Measurements from ENCODE around the gene ZDHHC14. TPM values are rescaled to one million over a fixed set of nuclear protein-coding genes. Genes with fewer than 3 reads are reported as not detected.

The ZDHHC14 gene
- total and polyA plus RNA-seq, 2 of the 8 experiments (the other 6 are each of a cell fraction or from before 2014, with no cell fraction given): 2.9 to 5.3 TPM

- WGBS, 2 experiments (ENCODE audit: extremely low coverage in 1 of 2, insufficient coverage in 1 of 2, insufficient read length in 1 of 2, insufficient replicate concordance in 2 of 2, low coverage in 1 of 2, low lambda C conversion rate in 2 of 2, missing lambda C conversion rate in 1 of 2): 47% methylated on average over 1 of the region's 7 CpGs; no CpG with 5 or more reads in 1 of the 2 experiments
- H3K4me1 ChIP-seq (replicated peaks in 1 of 4; ENCODE audit: control insufficient read depth in 3 of 4, insufficient read depth in 4 of 4, low read length in 3 of 4): peaks cover 5 to 17% (median 11%) of the 10 kb centered on the region in 4 experiments; a peak in 5 of 7 replicates
- H4K20me1 ChIP-seq (replicated peaks in 1 of 2; ENCODE audit: control insufficient read depth in 1 of 2, insufficient read depth in 2 of 2, low read length in 2 of 2): no peaks in the 10 kb centered on the region
- no peak overlapping the region for H2BK12ac ChIP-seq (ENCODE audit: low read depth, low read length)
- no peak overlapping the region for H3K9ac ChIP-seq (replicated peaks in 1 of 4; ENCODE audit: extremely low read depth in 1 of 4, low read depth in 3 of 4, low read length in 3 of 4)
- no peak overlapping the region for H2AK5ac ChIP-seq (ENCODE audit: low read depth, low read length)
- H3K79me1 ChIP-seq (ENCODE audit: low read depth, low read length): no peaks in the 10 kb centered on the region
- no peak overlapping the region for H4K8ac ChIP-seq (ENCODE audit: extremely low read depth, insufficient read depth, low read length)
- H3K4me2 ChIP-seq (ENCODE audit: insufficient read depth in 1 of 2, low read depth in 2 of 2, low read length in 2 of 2): peak overlapping the region; percentile 7 to 12; a peak in 3 of 4 replicates
- no peak overlapping the region for H4K5ac ChIP-seq (ENCODE audit: insufficient read length, low read depth, low read length)
- CTCF ChIA-PET (ENCODE audit: partially characterized antibody): interaction anchor here (1.1 kb wide), 1 partner anchor 47 kb away, joined by 7 read pairs; no protein-coding TSS in a partner anchor
- H3K18ac ChIP-seq (ENCODE audit: extremely low read depth, low read length): no peak overlapping the region; the same call in 1 of the 2 replicates
- H2BK15ac ChIP-seq (ENCODE audit: low read length): no peak overlapping the region
- FAIRE-seq (no peak), DNase-seq (ENCODE audit: low read depth in 1 of 2, low spot score in 2 of 2) (no peak)
- no peak overlapping the region for H2BK20ac ChIP-seq (ENCODE audit: low read length)
- H2BK120ac ChIP-seq (replicated peaks; ENCODE audit: low read depth, low read length): no peak overlapping the region
- no peaks in the 10 kb centered on the region for H3K36me3 ChIP-seq (ENCODE audit: control insufficient read depth in 2 of 4, insufficient read depth in 4 of 4, low read length in 3 of 4)
- no peak overlapping the region for H3K27ac ChIP-seq (ENCODE audit: low read depth, low read length)
- no peak overlapping the region for H3K56ac ChIP-seq (replicated peaks; ENCODE audit: insufficient read length, low read depth, low read length)
- H3K27me3 ChIP-seq (replicated peaks in 1 of 4; ENCODE audit: control insufficient read depth in 3 of 4, extremely low read depth in 1 of 4, insufficient read depth in 3 of 4, low read length in 3 of 4): peaks cover 0 to 2% (median 0%) of the 10 kb centered on the region in 4 experiments; a peak in 1 of 7 replicates
- no peak overlapping the region for H3K14ac ChIP-seq (ENCODE audit: insufficient read length)
- H3K4me3 ChIP-seq (ENCODE audit: extremely low read depth in 1 of 4, insufficient read depth in 2 of 4, low read depth in 3 of 4, low read length in 4 of 4): peak overlapping the region in 1 of 4 experiments; percentile 4; a peak in 1 of 8 replicates
- no peaks in the 10 kb centered on the region; the same call in 1 of the 2 replicates for H3K23me2 ChIP-seq (ENCODE audit: low read depth, low read length)
- no peak overlapping the region for H2AFZ ChIP-seq (ENCODE audit: low read length)
- H3K23ac ChIP-seq (ENCODE audit: insufficient read length): no peak overlapping the region
- no peaks in the 10 kb centered on the region for H3K79me2 ChIP-seq (ENCODE audit: control insufficient read depth in 1 of 2, insufficient read depth in 2 of 2, low read length in 2 of 2)
- POLR2A ChIA-PET (ENCODE audit: partially characterized antibody): interaction anchor here (1.3 kb wide), 1 partner anchor 11 kb away, joined by 4 read pairs; no protein-coding TSS in a partner anchor
- peak overlapping the region; percentile 83; the same call in 1 of the 2 replicates for H2BK5ac ChIP-seq (ENCODE audit: low read depth, low read length)
- H3K4ac ChIP-seq (replicated peaks; ENCODE audit: insufficient read length, low read depth, low read length): no peak overlapping the region
- H3K9me3 ChIP-seq (ENCODE audit: insufficient read depth in 2 of 2, low read depth in 1 of 2, low read length in 1 of 2): no peaks in the 10 kb centered on the region; a peak in 1 of 4 replicates
- H4K91ac ChIP-seq (replicated peaks; ENCODE audit: insufficient read length, low read length): no peak overlapping the region
- TF ChIP-seq CBX5 (IDR thresholded peaks at IDR 0.05; ENCODE audit: low read depth, low read length): no peak
- no peak for TF ChIP-seq KDM4A (IDR thresholded peaks at IDR 0.05; ENCODE audit: low read depth, low read length, severe bottlenecking)
- no peak for TF ChIP-seq CEBPB (IDR thresholded peaks at IDR 0.05; ENCODE audit: low read depth, low read length)
- TF ChIP-seq SIRT6 (IDR thresholded peaks at IDR 0.05; ENCODE audit: low read length): no peak
- TF ChIP-seq POU5F1 (IDR thresholded peaks at IDR 0.05; ENCODE audit: low read depth, low read length): no peak
- TF ChIP-seq SP4 (IDR thresholded peaks at IDR 0.05; ENCODE audit: low read length): no peak
- no peak for TF ChIP-seq CTBP2 (IDR thresholded peaks at IDR 0.05; ENCODE audit: borderline replicate concordance, insufficient read depth, insufficient read length, low read length)
- TF ChIP-seq ATF2 (IDR thresholded peaks at IDR 0.05; ENCODE audit: low read length): no peak
- no peak for TF ChIP-seq MAFK (IDR thresholded peaks at IDR 0.05; ENCODE audit: low read depth, low read length)
These were observed 327.9 kb downstream of the ZDHHC14 start for GRCh38 chr6:157708933-157709332.
